Prostate gland (tissue), 2 donors: ENCODE results near the gene SPAG9. TPM values are rescaled to one million over a fixed set of nuclear protein-coding genes. Genes with fewer than 3 reads are reported as not detected.

Source experiments
- DNase-seq: peaks from one replicate; pipeline ENCODE4 v3.0.0-alpha.2; 2019; ENCODE audit warnings: low spot score
- H3K27ac ChIP-seq, 2 donors: fragments of 200-600 bp; sonication (generic); 2 replicates each; pipeline ENCODE4 v1.5.1; 2017 to 2019
- H3K27me3 ChIP-seq: fragments of 200-600 bp; sonication (generic); replicated peaks from 2 replicates; pipeline ENCODE4 v1.5.1; 2019; ENCODE audit not compliant: insufficient read depth
- H3K36me3 ChIP-seq, 2 donors: fragments of 200-600 bp; sonication (generic); 1 replicate in 1 of 2; 2 replicates in 1 of 2; pipeline versions ENCODE4 v1.5.1 to v1.8.1; 2017 to 2019
- H3K4me1 ChIP-seq: fragments of 200-600 bp; sonication (generic); replicated peaks from 2 replicates; pipeline ENCODE4 v1.5.1; 2019
- H3K4me3 ChIP-seq, 2 donors: fragments of 200-600 bp; sonication (generic); 2 replicates each; pipeline ENCODE4 v1.5.1; 2017 to 2019
- H3K9me3 ChIP-seq: fragments of 200-600 bp; sonication (generic); 2 replicates; pipeline ENCODE4 v1.5.1; 2017
- CTCF ChIP-seq, 4 experiments: fragments of 200-600 bp in 2 of 4; fragments of 450-650 bp in 2 of 4; sonication (generic) in 2 of 4; IDR thresholded peaks; 1 replicate in 3 of 4; 2 replicates in 1 of 4; pipeline ENCODE4 v1.5.1; 2016 to 2019; ENCODE audit warnings: antibody characterized with exemption in 4 of 4, mild to moderate bottlenecking in 2 of 4, moderate library complexity in 2 of 4
- POLR2A ChIP-seq: fragments of 450-650 bp; IDR thresholded peaks from one replicate; pipeline ENCODE4 v1.6.1; 2016; ENCODE audit warnings: antibody characterized with exemption, mild to moderate bottlenecking
- POLR2AphosphoS5 ChIP-seq: sonication (generic); formaldehyde crosslinking; IDR thresholded peaks from one replicate; pipeline ENCODE4 v1.6.1; 2017; ENCODE audit warnings: antibody characterized with exemption
- WGBS: methylation state at CpG from one replicate; pipeline ENCODE4 v1.1.5; 2018; 5-methylcytosine and 5-hydroxymethylcytosine counted together
- intact Hi-C: fragments of 100-400 bp; cut with DNase I; formaldehyde crosslinking; loops from one replicate; pipeline ENCODE4 v1.14.2; 2022
- total RNA-seq, 2 donors: library from RNA; depleted of rRNA; stranded (reverse); fragments of >200 nt; gene quantifications; one replicate each; pipeline ENCODE4 v1.1.0, GENCODE V29; 2016

The SPAG9 gene
- total RNA-seq, 2 donors from 2014 or later = 48.3 to 98.3 TPM

GRCh38 chr17:50976951-50977472, 143.7 kb downstream of the SPAG9 start:
- Histone ChIP-seq H3K9me3 (no peaks in the 10 kb centered on the region), H3K36me3 (no peaks in the 10 kb centered on the region), H3K4me1 (peaks cover 6% of the 10 kb centered on the region), H3K27me3 (no peaks in the 10 kb centered on the region), H3K4me3 (no peak overlapping the region), H3K27ac (peak overlapping the region; percentile 46 to 68)
- 38% methylated on average over 2 of the region's 2 CpGs for WGBS
- intact Hi-C loops = no loop called here
- TF ChIP-seq CTCF (IDR thresholded peaks at IDR 0.05) (no peak), POLR2A (no peak), POLR2AphosphoS5 (no peak)
- DNase-seq = no peak

GRCh38 chr17:50973557-50974494, 146.8 kb downstream of the SPAG9 start:
- H3K36me3 ChIP-seq = no peaks in the 10 kb centered on the region
- H3K4me3 ChIP-seq = no peak overlapping the region
- H3K27ac ChIP-seq = no peak overlapping the region
- 91% methylated on average over 7 of the region's 7 CpGs for WGBS
- H3K4me1 ChIP-seq = peaks cover 6% of the 10 kb centered on the region
- DNase-seq = no peak
- intact Hi-C loops = no loop called here
- no peaks in the 10 kb centered on the region for H3K9me3 ChIP-seq
- no peaks in the 10 kb centered on the region for H3K27me3 ChIP-seq
- TF ChIP-seq POLR2A (no peak), POLR2AphosphoS5 (no peak), CTCF (IDR thresholded peaks at IDR 0.05) (no peak)

GRCh38 chr17:50972577-50972976, 148.1 kb downstream of the SPAG9 start:
- Histone ChIP-seq H3K27me3 (no peaks in the 10 kb centered on the region), H3K27ac (no peak overlapping the region), H3K36me3 (no peaks in the 10 kb centered on the region), H3K4me1 (peaks cover 6% of the 10 kb centered on the region), H3K4me3 (no peak overlapping the region), H3K9me3 (no peaks in the 10 kb centered on the region)
- 97% methylated on average over 5 of the region's 5 CpGs for WGBS
- DNase-seq = no peak
- TF ChIP-seq POLR2A (no peak), POLR2AphosphoS5 (no peak), CTCF (IDR thresholded peaks at IDR 0.05) (no peak)
- intact Hi-C loops = no loop called here

- Histone ChIP-seq H3K36me3 (no peaks in the 10 kb centered on the region), H3K4me3 (no peak overlapping the region), H3K4me1 (no peaks in the 10 kb centered on the region), H3K9me3 (no peaks in the 10 kb centered on the region), H3K27me3 (no peaks in the 10 kb centered on the region), H3K27ac (no peak overlapping the region)
- DNase-seq = no peak
- 47% methylated on average over 1 of the region's 1 CpG for WGBS
- TF ChIP-seq POLR2A = no peak
- TF ChIP-seq CTCF (IDR thresholded peaks at IDR 0.05) = no peak
- TF ChIP-seq POLR2AphosphoS5 = no peak
- intact Hi-C loops = no loop called here
Measured at GRCh38 chr17:50967795-50968194, 152.9 kb downstream of the SPAG9 start.
